HG03095 (cell line): ENCODE measurements around the gene CACNA1D.
"Not testable (repeated sequence)": the region's sequence is repeated elsewhere in the genome, so short reads cannot be mapped to it uniquely, and the experiment has no call there.

ENCODE experiments used
- ATAC-seq: cut with Tn5 transposase; IDR thresholded peaks from one replicate; pipeline ENCODE4 v1.9.1; 2021; ENCODE audit warnings: moderate library complexity; ENCODE audit not compliant: unreplicated experiment

Gene CACNA1D

GRCh38 chr3:53493963-53494791 is at the start of gene CACNA1D:
CACNA1D (plus strand) TSS chr3:53494611; CDS start chr3:53495167, 556 bp downstream.
- no peak for ATAC-seq

DNA sequence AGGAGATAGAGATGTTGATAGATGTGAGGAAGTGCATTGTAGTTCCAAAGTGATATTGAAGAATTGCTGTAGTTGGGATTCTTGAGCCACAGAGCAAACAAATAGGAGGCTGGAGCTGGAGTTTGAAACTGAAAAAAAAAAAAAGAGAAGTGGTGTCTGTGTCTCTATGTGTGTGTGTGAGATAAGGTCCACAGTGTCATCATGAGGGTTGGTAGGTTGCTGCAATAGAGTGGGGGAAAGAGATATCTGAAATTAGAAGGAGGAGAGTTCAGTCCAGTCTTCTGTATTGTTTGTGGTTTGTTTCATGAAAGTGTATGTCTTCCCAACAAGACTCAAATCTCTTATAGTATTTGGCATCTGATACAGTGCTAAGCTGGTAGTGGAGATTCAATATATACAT is 37.3 kb upstream of the CACNA1D start:
- no peak for ATAC-seq

DNA sequence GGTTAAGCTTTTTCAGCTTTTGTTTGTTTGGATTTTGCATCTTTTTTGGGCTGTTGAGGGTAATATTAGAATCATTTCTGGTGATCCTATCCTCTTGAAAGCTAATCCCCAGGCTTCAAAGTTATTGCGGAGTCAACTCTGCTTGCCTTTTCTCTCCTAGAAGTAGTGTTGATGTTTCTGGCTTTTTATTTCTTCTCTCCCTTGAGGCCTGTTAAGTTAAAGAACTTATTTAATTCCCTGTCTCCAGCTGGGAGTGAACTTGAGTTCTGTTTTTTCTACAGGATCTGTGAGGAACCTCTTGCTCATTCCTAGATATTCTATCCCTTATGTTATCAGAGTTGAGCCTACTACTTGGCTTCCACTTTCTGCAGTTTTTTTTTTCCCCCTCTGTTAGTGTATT is 34.1 kb upstream of the CACNA1D start:
- no peak for ATAC-seq

DNA sequence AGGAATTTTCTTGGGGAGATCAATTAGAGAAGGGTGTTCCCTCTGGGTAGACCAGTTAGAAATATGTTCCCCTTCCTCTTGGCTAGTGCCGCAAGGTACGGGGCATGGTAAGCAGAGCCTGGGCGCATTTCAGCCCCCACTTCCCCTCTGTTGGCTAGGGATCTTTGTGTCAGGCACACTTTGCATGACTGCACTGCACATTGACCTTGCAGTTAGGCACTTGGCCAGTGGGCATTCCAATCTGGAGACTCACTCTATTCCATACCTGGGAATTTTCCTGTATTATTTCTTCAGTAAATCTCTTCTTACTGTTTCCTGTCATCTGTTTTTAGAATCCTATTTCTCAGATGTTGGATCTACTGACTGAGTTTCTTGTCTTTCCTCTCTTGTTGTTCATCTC is 30.0 kb upstream of the CACNA1D start:
- no peak for ATAC-seq

- not testable (repeated sequence) for ATAC-seq
These were observed 24.7 kb upstream of the CACNA1D start for GRCh38 chr3:53469758-53470157.

- no peak for ATAC-seq
These were observed 21.0 kb upstream of the CACNA1D start for GRCh38 chr3:53473422-53473821.

- not testable (repeated sequence) for ATAC-seq
These were observed 18.0 kb upstream of the CACNA1D start for GRCh38 chr3:53476372-53476771.

DNA sequence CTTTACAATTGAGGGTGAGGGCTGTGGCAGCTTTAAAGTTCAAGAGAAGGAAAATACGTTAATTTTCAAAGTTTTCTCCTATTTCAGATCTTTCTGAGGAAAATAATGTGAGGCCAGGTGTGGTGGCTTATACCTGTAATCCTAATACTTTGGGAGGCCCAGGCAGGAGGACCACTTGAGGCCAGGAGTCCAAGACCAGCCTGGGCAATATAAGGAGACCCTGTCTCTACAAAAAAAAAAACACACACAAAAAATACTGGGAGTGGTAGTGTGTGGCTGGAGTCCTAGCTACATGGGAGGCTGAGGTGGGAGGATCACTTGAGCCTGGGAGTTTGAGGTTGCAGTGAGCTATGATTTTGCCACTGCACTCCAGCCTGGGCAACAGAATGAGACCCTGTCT is 16.7 kb upstream of the CACNA1D start:
- not testable (repeated sequence) for ATAC-seq

DNA sequence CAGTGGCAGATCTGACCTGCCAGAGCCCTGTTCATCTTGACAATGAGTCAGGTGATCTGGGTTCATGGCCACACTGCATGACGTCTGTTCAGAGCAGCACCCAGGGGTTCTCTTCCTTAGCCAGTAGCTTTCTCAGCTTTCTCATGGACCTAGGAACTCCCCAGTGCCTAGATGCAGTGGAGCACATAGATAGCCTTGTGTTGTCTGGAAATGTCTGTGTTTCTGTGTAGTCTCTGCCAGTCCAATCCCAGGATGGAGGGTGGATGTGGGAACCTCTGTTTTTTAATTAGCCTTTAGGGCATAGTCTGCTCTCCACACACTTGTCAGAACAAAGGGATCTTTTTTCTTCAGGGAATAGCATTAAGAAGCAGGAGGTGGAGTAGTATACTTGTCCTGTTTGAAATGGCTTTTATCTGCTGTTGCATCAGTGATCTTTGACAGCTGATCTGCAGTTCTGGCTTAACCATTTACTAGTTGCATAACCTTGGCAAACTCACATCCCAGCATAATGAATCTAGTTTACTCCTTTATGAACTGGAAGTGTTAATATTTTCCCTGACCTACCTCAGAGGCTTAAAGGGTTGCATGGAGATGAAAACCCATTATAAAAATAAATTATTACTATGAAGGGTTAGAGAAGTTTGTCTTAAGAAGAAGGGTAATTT is 16.1 kb upstream of the CACNA1D start:
- ATAC-seq = no peak

DNA sequence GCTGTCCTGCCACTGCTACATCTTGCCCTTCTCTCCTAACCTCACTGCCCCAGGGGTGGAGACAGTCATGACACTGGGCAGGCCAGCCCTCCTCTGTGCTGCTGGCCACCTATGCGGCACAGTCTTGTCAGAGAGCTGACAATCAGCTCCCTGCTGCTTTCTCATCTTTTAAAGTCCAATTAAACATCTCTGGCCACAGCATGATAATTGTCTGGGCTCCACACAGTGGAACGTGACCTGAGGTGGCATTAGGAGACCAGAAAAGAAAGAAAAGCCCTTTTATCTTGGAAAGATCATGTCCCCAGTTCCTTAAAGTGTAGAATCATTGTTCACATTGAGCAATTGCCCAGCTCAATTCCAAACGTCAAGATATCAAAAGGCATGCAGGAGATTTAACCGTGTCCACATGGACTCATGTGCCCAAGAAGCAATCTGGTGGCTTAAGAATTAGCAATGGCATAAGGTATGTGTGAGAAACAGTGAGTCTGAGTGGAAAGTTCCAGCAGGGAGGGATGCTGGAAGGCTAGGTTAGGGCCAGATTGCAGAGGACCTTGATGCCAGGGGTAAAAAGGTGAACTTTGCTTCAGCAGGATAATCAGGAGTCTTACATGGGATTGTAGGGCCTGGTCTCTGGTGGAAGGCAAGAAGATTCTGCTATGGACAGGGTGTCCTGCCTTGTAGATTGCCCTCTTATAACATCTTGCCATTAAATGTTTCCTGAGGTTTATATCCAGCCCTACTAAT is 15.3 kb upstream of the CACNA1D start:
- ATAC-seq = no peak

- ATAC-seq = no peak
These were observed 12.2 kb upstream of the CACNA1D start for GRCh38 chr3:53482227-53482626.

DNA sequence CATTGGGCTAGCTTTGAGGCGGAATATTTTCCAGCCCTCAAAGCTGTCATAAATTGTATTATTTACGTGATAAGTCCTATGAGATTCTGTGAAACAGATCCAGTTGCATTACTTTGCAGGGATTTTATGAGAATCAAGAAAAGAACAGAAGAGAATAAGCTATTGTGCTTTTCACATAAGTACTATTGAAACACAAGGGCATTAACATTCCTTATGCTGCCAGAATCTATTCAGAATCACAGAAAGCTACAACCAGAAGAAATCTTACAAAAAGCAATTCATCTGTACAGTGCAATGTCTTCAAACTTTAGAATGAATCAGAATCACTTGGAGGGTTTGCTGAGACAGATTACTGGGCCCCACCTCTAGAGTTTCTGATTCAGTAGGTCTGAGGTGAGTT is 10.6 kb upstream of the CACNA1D start:
- no peak for ATAC-seq

GRCh38 chr3:53484984-53485383 is 9.4 kb upstream of the CACNA1D start:
- ATAC-seq = no peak

DNA sequence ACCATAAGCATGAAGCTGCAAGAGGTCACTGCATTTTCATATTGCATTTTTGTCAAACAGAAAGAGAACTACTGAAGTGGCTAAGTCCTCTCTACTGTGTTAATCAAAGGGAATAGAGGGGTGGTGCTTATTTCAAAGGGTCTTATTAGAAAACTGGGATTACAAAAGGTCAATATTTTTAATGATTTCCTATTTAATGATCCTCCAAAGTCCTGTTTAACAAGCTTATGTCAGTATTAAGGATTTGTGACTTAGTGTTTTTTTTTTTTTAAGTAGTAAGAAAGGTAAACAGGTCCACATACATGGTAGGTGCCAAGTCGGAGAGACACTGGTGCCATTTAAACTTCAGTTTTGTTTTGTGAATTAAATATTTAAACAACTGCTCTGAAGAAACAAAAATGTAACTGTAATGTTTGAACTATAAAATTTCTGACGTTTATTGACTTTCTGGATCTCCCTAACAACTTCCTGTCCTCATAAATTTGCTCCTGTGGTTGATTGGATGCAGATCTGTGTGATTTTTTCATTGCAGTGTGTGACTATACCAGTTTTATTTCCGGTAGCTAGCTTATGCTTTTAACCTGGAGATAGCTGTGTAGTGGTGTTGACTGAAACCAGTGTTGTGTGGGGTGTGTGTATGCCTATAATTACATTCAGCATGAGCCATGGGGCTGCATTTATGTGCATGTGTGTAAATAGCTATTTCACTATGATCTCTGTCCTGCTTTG is 8.6 kb upstream of the CACNA1D start:
- no peak for ATAC-seq

GRCh38 chr3:53486961-53487654 is 7.3 kb upstream of the CACNA1D start:
- no peak for ATAC-seq

DNA sequence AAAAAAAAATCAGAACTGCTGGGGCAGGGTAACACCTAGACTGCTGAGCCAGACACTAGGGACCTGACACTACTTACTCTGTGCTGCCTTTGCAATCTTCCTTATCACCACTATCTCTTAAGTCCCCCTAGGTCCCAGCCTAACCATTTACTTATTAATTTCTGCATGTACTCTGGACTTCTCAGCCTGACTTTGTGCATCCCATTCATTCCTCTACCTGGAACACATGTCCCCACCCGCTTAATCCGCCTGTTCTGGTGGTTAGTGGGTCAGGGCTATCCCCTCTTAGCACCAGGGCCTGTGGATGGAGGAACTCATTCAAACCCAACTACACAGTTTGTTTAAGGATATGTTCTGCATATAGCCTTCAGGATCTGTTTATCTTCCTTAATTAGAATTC is 5.0 kb upstream of the CACNA1D start:
- ATAC-seq = no peak

DNA sequence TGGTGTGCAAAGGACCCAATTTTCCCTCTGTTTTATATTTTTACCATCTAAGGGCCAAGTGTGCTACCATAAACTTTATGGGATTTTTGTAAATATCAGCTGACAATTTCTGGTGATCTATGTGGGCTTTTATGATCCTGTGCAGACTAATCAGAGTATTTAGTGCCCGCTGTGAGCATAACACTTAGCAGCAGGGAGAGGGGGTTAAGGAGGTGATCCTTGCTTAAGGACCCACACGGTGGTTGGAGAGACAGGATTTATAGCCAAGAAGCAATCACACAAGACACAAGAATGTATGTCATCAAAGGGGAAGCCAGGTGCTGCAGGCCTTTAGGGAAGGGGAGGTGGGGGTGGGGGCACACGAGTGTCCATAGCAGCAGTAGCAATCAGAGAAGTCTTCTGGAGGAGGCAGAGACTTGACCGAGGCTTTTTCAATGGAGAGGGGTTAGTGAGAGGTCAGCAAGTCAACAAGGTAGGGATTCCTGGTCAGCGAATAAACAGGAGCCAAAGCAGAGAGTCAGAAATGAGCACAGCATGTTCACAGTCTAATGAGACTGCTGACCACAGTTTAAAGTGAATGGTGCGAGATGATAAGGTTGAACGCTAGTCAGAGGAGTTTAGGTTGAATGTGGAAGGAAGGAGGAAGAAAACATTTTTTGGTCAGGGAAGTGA is 4.5 kb upstream of the CACNA1D start:
- ATAC-seq = no peak

GRCh38 chr3:53490459-53490968 is 3.9 kb upstream of the CACNA1D start:
- ATAC-seq = no peak

DNA sequence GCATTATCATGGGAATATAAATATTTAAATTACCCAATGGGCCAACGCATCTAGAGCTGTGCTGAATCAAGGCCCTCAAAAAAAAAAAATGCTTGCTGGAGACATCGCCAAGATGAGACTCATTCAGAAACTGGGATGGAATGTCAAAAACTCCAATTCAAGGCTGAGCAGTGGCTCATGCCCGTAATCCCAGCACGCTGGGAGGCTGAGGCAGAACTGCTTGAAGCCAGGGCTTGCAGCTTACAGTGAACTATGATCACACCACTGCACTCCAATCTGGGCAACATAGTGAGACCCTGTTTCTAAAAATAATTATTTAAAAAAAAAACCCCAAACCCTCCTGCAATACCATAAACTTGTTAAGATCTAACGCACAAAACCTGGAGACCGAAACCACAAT is 3.1 kb upstream of the CACNA1D start:
- ATAC-seq = no peak

DNA sequence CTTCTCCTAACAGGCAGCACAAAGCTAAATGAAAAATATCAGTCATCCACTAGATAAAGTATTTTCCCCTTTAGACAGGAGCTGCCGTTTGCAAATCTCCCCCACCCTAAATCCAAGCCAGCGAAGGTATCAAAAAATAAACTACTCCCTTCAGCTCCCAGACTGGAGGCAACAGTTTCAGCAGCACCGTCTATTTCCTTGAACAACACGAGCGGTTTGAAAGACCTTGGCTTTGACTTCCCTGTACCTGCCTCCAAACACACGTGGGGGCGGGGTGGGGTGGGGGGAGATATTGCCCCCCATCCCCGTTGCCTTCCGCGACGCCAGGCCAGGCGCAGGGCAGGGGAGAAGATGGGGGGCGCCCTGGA is 832 bp upstream of the CACNA1D start:
- ATAC-seq = no peak
